GM12873 (cell line): ENCODE measurements around the gene CTSD.

ENCODE experiments used
- TF ChIP-seq, protein P1 (sequence below): IDR thresholded peaks from 2 replicates; pipeline ENCODE4 v1.5.1; 2012; ENCODE audit warnings: low read depth, mild to moderate bottlenecking, moderate library complexity, low read length, control low read depth; ENCODE audit not compliant: insufficient read depth; ENCODE audit errors: missing control alignments

Gene CTSD

DNA sequence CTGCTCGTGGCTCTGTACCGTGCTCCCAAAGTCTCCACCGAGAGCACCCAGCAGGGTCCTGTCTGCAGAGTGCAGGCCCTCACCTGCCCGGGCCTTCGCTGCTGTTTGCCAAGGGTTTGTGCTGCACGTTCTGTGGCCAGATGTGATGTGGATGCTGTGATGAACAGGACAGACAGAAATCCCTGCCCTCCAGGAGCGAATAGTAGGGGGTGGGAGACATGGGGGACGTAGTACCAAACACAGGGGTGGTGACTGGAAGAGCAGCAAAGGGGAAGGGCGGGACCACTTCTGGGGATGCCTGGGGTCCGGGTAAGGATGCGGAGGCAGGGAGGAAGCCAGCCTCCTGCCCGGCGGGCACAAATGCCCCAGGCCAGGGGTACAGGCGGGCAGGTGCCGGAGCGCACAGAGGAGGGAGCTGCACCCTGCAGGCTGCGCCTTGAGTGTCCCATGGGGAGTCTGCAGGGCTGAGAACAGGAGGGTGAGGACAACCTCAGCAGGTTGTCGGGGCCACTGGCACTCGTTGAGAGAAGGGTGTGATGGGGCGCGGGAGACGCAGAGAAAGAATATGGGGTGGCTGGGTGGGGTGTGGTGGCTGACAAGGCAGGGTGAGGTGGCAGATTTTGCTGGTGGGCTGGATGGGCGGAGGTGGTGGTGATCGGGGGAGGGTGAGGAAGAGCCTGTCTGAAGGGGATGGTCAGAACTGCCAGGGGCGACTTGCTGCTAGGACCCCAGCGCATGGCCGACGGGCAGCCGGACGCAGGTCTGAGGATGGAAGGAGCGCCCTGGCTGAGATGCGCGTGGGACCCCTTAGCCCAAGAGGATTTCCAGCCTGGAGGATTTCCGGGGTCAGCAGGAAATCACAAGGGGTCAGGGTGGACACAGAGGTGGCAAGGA, 16.3 kb upstream of the CTSD start:
- TF ChIP-seq, protein P1, sequence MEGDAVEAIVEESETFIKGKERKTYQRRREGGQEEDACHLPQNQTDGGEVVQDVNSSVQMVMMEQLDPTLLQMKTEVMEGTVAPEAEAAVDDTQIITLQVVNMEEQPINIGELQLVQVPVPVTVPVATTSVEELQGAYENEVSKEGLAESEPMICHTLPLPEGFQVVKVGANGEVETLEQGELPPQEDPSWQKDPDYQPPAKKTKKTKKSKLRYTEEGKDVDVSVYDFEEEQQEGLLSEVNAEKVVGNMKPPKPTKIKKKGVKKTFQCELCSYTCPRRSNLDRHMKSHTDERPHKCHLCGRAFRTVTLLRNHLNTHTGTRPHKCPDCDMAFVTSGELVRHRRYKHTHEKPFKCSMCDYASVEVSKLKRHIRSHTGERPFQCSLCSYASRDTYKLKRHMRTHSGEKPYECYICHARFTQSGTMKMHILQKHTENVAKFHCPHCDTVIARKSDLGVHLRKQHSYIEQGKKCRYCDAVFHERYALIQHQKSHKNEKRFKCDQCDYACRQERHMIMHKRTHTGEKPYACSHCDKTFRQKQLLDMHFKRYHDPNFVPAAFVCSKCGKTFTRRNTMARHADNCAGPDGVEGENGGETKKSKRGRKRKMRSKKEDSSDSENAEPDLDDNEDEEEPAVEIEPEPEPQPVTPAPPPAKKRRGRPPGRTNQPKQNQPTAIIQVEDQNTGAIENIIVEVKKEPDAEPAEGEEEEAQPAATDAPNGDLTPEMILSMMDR = no peak

DNA sequence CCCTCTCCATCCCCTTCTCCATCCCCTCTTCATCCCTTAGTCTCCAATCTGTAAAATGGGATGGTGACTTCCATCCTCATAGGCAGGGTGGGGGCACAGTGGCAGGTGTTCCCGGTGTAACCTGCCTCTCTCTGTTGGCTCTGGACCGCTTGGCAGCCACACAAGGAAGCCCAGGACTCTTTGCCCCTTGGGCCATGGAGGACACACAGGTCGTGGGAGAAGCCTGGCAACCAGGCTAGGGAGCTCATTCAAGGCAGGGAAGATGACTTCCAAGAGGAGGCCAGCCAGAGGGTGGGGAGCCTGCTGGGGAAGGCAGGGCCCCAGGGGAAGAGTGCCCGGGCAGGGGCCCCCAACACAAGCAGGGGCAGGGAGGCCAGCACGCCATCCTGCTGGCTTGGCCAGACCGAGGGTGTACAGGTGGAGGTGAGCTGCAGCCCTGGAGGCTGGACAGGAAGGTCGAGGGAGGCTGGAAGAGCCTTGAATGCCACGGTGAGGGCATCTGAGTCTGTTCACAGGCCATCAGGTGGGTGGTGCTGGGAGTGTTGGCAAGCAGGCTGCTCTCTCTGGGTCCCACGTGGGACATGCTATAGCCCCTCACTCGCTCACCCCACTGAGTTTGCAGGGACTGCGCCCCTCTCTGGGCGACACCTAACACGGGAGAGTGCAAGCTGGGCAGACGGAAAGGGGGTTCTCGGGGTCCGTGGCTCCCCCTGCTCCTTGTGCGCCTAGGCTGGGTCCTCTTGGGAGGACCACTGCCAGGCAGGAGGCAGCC, 15.5 kb upstream of the CTSD start:
- TF ChIP-seq, protein P1 = no peak

DNA sequence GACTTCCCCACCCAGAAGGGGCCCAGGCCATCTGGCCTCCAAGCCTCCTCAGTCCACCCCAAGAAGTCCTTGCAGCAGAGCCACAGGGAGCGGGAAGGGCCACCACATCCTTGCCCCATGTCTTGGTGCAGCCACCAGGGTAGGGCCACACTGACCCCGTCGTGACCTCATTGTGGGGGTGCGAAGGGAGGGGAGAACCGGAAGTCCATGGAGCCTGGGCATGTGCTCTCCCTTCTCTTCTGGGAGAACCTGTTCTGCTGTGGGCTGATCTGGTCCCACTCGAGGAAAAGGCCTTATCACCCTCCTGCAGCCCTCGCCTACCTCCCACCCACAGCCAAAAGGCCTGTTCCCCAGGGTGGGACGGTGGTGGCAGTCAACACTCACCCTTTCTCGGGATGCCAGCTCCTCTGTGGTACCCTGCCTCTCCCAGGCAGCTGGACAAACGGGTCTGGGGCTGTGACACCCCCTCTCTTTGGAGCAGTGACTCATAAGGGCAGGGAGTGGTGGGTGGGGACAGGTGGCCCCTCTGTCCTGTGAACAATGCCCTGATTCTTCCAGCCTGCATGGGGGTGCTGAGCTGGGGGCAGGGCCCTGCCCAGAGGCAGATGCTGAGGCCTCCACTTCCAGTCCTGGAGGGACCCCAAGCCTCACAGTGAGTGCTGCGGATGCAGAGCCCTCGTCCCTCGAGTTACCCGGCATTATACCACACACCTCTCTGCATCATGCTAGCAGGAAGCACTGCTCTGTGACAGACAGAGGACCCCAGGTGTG, 14.6 kb upstream of the CTSD start:
- TF ChIP-seq, protein P1 = no peak

- TF ChIP-seq, protein P1 = no peak
Measured at GRCh38 chr11:1777737-1778136, 14.0 kb upstream of the CTSD start.

DNA sequence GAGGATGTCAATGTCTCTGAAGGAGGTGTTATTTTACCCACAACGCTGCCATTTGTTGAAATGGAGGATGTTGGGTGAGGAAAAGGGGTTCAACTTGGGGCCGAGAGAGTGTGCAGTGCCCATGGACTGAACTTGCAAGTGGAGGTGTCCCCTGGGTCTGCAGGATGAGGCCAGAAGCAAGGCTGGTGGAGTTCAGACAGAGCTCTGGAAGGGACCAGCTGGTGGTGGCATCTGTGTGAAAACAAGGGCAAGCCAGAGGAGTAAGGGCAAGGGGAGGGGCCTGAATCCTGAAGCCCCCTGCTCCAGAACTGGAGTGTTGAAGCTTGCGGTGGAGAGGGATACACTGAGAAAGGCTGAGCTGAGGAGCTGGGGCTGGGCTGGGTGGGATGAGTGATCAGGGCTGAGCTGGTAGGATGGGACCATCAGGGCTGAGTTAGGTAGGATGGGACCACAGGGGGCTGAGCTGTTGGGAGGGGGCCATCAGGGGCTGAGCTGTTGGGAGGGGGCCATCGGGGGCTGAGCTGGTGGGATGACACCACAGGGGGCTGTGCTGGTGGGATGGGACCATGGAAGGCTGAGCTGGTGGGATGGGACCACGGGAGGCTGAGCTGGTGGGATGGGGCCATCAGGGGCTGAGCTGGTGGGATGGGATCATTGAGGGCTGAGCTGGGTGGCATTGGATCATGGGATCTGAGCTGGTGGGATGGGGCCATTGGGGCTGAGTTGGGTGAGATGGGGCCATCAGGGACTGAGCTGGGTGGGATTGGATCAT, 13.4 kb upstream of the CTSD start:
- TF ChIP-seq, protein P1 = no peak

GRCh38 chr11:1776331-1776851, 12.7 kb upstream of the CTSD start:
- TF ChIP-seq, protein P1 = no peak
